A172 (cell line): Measurements from ENCODE around the gene MTOR. TPM values are rescaled to one million over a fixed set of nuclear protein-coding genes. Genes with fewer than 3 reads are reported as not detected.

Experiments
- DNase-seq: peaks from one replicate; pipeline ENCODE4 v3.0.0-alpha.2; 2015; ENCODE audit warnings: low spot score
- total RNA-seq: library from RNA; depleted of rRNA; stranded (reverse); fragments of >200 nt; shearing (Covaris generic); gene quantifications from 2 replicates; pipeline ENCODE4 v1.2.3, GENCODE V29; 2014

MTOR gene
- total RNA-seq, 1 experiment from 2014 or later = 27.7 TPM

GRCh38 chr1:11151114-11151513 is 111.2 kb downstream of the MTOR start:
- no peak for DNase-seq

DNA sequence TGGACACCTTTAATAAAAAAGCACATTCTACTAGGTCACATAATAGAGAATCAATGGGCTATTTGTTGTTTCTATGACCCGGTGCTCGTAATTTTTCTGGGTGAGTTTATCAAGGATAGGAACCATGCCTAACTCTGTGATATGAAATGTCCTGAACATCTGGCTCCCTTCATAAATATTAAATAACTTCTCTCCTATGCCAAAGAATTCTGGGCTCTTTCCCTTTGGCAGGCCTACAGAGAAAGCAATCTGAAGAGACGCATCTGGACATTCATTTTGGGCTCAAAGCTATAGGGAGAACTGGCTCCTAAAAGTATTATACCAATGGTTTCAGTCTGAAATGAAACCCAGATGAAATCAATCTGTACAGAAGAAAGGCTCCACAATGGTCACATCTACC is 112.0 kb downstream of the MTOR start:
- no peak for DNase-seq

DNA sequence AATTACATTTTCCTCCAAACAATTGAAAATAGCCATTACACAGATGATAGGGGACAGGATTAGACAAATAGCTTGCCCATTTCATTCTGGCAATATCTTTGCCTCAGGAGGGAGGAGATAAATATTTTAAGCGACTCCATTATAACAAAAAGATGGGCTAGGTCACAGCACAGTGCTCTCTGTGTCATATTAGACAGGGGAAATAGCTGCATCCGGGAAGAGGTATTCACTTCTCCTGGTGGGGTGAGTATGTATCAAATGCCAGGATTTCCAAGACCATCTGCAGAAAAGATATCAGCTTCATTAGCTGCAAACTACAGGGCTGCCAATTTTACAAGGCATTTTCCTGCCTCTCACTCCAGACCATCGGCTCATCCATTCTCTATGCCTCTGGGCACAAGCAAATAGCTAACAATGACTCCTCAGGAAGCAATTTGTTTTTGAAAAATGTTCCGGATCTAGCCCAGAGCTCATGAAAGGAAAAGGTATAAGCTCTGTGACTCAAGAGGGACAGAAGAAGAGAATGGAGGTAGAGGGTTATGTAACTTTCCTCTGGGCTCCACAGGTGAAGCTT is 115.1 kb downstream of the MTOR start:
- no peak for DNase-seq

DNA sequence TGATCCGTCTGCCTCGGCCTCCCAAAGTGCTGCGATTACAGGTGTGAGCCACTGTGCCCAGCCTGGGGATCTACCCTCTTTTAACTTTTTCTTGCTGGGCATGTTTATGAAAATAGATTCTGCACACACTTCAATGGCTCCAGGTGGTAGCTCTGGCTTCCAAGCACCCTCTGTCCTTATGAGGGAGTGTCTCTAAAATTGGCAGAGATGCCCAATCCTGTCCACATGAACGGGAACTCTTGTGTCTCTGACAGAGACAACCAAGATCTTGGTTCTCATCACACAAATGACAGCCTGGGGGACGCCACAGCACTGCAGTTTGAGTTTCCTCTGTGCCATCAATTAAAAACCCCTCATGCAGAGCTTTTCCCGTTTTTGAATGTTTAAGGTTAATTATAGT is 116.6 kb downstream of the MTOR start:
- DNase-seq = no peak

GRCh38 chr1:11144570-11145256 is 117.6 kb downstream of the MTOR start:
- no peak for DNase-seq

- DNase-seq = no peak
Observed at GRCh38 chr1:11143907-11144306, 118.4 kb downstream of the MTOR start.

DNA sequence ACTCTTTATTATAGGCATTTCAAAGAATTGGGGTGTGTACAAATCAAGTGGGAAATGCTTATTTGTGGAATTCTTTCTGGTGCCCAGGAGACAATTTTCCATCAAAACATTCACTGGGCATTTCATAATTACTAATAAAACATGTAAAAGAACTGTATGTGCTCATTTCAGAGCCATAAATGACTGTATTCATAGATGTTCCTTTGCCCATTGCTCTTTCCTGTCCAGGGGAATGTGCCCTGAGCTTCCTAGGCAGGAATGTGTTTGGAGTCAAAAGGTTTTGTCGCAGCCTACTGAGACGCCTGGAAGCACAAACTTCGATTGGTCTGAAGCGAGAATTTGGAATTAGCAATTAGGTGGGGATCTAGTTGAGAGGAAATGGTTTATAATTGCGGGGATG is 119.0 kb downstream of the MTOR start:
- no peak for DNase-seq

DNA sequence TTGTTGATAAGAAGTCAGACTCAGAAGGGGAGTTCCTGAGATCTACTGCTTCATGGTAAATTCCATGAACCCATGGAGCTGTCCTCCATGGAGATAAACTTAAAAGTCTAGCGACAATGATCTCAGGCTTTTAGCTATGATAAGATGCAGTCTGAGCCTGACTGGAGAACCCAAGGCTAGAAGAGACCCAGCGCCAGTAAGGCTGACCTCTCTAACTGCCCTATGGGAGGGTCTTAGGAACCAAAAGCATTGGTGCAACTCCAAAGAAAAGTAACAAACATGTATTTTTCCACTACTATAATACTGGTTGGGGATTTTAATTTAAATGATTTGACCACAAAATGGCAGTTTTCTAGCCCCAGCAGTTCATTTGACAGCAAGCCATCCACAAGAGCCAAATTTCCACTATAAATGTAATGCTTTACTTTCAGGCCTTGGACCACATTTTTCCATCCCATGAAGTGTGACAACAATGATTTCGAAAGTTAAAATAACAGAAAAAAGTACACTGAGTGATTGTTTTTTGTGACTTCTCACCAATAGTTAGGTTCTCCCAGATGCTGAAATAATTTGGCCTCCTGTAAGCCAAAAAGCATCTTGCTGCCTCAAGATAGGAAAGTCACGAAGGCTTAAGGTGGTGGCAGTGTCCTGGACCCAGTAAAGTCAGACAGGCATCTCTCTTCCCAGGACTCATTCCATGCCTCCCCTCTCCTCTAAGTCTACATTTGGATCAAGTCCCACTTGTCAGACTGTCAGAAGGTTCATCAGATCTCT is 119.5 kb downstream of the MTOR start:
- DNase-seq = no peak

- DNase-seq = no peak
Observed at GRCh38 chr1:11138952-11139351, 123.4 kb downstream of the MTOR start.

- no peak for DNase-seq
Observed at GRCh38 chr1:11138029-11138428, 124.3 kb downstream of the MTOR start.

- DNase-seq = peak; percentile 18
Observed at GRCh38 chr1:11134898-11135266, 127.5 kb downstream of the MTOR start.

DNA sequence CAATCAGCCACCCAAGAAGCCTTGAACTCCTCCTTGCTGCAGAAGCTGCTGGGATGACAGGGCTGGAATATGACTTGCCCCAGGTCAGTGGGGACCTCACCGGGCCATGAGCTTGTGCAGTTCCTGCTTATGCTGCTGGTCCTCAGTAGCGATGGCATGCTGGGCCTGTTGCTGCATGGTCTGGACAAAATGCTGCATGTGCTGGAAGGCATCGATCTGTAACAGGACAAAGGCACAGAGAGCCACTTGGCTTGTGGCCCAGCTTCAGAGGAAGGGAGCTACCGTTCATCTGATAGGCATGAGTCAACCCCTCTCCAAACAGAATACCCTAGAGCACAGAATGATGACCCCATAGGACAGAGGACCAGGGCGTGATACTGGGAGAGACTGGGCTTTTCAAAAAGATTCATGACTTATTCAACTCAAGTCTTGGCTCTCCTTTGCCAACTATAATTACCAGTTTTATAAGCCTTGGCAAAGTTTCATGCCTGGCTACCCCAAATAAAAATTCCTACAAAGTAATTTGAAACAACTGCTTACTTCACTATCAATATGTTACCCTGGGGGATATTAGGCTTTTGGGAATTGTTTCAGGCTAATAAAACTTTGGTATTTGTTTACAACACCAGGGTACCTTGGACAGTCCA is 128.0 kb downstream of the MTOR start:
- peak; percentile 42 for DNase-seq

GRCh38 chr1:11132563-11133293 is 129.6 kb downstream of the MTOR start:
- no peak for DNase-seq

DNA sequence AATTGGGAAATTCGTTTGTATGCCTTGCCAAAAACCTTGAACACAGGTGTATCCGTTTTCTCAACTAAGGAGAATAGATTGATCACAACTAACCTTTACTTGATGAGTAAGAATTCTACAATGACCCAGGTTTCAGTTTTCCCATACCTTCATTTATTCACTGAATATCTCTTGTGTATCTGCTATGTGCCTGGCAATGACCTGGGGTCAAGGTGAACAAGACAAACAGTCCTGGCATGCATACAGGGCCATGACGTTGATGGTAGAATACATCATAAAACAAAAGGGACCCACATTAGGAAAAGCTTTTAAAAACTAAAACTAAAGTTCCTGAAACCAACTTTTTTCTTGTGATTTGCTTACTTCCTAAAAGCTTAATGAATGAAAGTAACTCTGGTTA is 130.5 kb downstream of the MTOR start:
- no peak for DNase-seq

- no peak for DNase-seq
Observed at GRCh38 chr1:11130406-11130805, 131.9 kb downstream of the MTOR start.

DNA sequence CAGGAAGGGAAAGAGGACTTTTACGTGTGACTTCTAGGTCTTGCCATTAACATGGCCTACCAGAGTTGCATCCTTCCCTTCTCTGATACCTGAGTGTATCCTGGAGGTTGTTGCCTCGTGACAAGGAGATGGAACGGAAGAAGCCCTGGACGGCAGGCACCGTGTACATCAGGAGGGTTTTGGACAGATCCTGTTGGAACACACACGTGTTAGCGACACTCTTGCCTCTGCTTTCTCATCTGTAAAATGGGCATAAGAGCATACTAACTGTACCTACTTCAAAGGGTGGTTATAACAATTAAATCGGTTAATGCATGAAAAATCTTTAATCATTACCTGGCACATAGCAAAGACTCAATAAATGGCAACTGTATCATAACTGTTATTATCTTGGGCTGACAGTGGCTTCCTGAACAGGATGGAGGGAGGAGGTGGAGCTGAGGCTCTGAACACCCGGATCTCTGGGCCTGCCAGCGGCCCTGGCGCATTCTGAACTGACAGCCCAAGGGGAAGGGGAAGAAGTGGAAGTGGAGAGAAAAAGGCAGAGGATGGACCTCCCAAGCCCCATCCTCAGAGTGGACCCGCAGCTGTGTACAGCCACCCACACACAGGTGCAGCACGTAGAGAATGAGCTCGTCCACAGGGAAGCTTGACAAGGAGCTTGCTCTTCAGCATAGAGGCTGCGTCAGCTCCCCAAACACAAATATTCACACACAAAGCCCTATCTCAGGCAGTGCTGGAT is 132.5 kb downstream of the MTOR start:
- no peak for DNase-seq

GRCh38 chr1:11126569-11126968 is 135.8 kb downstream of the MTOR start:
- no peak for DNase-seq

GRCh38 chr1:11125931-11126330 is 136.4 kb downstream of the MTOR start:
- DNase-seq = no peak

GRCh38 chr1:11124965-11125364 is 137.4 kb downstream of the MTOR start:
- no peak for DNase-seq

DNA sequence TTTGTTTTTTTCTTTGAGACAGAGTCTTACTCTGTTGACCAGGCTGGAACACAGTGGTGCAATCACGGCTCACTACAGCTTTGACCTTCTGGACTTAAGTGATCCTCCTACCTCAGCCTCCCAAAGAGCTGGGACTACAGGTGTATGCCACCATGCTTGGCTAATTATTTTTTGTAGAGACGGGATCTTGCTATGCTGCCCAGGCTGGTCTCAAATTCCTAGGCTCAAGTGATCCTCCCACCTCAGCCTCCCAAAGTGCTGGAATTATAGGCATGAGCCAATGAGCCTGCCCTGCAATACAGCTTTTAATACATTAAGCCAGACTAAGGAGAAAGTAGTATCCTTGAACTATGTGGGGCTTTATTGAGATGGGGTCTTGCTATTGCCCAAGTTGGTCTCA is 146.0 kb downstream of the MTOR start:
- no peak for DNase-seq

DNA sequence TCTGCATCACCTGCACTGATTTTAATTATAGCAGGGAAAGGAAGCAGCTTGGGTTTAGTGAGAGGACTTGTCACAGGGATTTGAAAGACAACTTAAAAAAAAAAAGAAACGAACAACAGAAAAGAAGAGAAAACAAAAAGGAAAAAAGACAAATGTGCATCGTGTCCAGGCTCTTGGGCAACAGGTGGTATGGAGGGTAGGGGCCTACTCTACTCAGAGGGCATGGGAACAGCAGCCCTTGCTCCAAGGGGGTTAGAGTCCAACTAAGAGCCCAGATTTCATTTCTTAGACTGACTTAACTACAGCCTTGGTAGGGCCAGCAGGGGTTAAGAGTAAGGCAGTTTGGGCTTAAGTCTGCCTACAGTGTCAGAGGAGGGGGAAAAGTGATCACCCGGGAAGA is 147.4 kb downstream of the MTOR start:
- no peak for DNase-seq
